HG03520 (cell line): ENCODE measurements around the gene SDHAF3.
A peak's percentile ranks its signal among the peaks of the same experiment; 100 is the strongest.
"Not testable (repeated sequence)": the region's sequence is repeated elsewhere in the genome, so short reads cannot be mapped to it uniquely, and the experiment has no call there.

Experiments used
- ATAC-seq: cut with Tn5 transposase; IDR thresholded peaks from one replicate; pipeline ENCODE4 v1.9.1; 2021; ENCODE audit warnings: mild to moderate bottlenecking, moderate library complexity; ENCODE audit not compliant: unreplicated experiment

The SDHAF3 gene

GRCh38 chr7:97117372-97118188 lies at the start of gene SDHAF3:
TSS of gene SDHAF3 (plus strand) at chr7:97117698. CDS start at chr7:97117724, 26 bp downstream.
- peak; percentile 93 for ATAC-seq

- not testable (repeated sequence) for ATAC-seq
Measured at GRCh38 chr7:97072025-97072424, 45.5 kb upstream of the SDHAF3 start.

GRCh38 chr7:97075928-97076327 lies 41.6 kb upstream of the SDHAF3 start:
- ATAC-seq: no peak

GRCh38 chr7:97078023-97078969 lies 39.2 kb upstream of the SDHAF3 start:
- ATAC-seq: peak; percentile 64

GRCh38 chr7:97079300-97079699 lies 38.2 kb upstream of the SDHAF3 start:
- ATAC-seq: no peak

- no peak for ATAC-seq
Measured at GRCh38 chr7:97081521-97082300, 35.8 kb upstream of the SDHAF3 start.

DNA sequence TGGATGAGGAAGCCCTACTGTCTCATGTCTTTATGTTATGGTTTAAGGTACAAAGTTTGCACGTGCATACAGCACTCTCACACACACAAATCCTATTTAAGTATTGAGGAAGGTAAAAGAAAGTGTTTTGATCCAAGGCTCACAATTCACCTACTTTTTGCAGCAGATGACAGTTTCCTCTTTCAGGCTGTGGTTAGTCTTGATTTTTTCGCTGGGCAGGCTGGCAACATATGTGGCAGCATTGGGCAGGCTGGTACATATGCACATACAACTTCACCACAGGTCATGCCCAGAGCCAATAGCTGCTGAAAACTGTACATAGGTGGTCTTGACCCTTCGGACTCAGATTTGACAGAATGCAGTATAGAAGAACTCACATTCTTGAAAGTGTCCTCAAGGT lies 29.1 kb upstream of the SDHAF3 start:
- no peak for ATAC-seq

DNA sequence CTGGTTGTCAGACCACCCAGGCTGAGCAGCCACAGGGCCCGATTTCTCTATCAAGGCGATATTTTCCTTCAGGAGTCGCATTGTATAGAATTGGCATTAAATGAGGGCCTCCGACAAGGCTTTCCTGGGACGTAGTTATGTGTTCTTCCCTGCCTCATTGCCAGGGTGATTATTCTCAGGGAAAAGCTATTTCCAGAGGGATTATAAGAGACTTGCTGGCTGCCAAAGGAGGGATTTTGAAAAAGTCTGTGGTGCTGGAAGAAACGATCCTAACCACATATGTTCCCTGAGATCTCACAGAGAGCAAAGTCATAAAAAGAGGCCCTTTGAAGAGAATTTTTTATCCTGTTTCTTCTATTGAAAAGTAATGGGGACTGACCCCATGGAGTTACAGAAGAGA lies 27.7 kb upstream of the SDHAF3 start:
- ATAC-seq: no peak

- no peak for ATAC-seq
Measured at GRCh38 chr7:97090761-97091353, 26.6 kb upstream of the SDHAF3 start.

GRCh38 chr7:97094284-97094930 lies 23.1 kb upstream of the SDHAF3 start:
- ATAC-seq: no peak

DNA sequence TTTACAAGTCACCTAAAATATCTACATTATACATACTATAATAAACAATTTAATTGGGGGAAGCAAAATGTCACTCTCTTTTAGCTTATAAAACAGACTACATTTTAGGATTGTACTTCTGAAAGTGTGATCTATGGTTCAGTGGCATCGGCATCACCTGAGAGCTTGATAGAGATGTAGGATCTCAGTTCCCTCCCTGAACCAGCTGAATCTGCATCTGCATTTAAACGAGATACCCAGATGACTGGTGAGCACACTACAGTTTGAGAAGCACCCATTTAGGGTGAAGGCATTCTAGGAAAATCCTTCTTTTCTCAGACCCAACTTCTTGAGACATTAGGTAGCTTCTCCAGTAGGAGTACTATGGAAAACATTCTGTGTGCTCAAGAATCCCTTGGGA lies 21.5 kb upstream of the SDHAF3 start:
- ATAC-seq: no peak

- no peak for ATAC-seq
Measured at GRCh38 chr7:97096661-97097060, 20.8 kb upstream of the SDHAF3 start.

DNA sequence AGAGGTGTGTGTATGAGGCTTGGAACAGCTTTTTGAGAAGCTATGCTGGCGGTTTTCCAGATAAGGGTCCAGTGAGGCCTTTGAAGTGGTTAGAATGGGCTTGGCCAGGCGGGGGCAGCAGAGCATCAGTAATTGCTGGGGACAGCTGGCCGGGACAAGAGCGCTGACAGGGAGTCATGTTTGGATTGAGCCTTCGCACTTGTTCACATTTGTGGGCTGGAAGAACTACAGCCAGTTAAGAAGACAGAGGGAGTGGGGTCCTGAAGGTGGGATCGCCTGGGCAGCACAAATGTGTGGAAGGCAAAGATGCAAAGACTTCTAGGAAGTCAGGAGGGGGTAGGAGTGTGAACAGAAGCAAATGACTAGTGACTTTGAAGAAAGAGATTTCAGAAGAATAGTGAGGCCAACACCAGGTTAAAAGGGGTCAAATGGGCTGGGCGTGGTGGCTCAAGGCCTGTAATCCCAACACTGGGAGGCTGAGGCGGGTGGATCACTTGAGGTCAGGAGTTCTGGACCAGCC lies 12.7 kb upstream of the SDHAF3 start:
- ATAC-seq: peak; percentile 97

DNA sequence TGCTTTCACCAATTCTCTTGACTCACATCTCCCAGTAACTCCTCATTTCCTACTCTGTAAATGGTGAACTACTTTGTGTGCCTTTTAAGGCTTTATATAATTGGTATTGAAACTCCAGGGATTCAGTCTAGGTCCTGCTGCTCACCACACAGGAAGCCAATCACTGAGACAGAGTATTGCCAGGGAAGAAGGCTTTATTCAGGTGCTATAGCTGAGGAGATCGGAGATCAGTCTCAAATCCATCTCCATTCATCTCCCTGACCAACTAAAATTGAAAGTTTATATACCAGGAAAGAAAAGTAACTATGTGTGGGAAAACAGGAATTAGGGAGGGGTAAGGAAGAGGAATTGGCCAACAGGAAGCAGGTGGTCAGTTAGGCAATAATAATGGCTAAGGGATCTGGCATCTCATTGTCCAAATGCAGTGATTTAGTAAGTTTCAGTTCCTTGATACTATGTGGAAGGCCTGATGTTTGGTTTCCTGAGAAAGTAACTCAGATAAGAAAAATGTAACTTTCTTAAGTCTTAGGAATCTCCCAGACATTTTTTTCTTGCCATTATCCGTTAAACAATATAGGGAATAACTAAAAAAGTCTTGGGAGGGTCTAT lies 10.2 kb upstream of the SDHAF3 start:
- ATAC-seq: no peak

GRCh38 chr7:97116308-97116707 lies 1.2 kb upstream of the SDHAF3 start:
- ATAC-seq: no peak

DNA sequence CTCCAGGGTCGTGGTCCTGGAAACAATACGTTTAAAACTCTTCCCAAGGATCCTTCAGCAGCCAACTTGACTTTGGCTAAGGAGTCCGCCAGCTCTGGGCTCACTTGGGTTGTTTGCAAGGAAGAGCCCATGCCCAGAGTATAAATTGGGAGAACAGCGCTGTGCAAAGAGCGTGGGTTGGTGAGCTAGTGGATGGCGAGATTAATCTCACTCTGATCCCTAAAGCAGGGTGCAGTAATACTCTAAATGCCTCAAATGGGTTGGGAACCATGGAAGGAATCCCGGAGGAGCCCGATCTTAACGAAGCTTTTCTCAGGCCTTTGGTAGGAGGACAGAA lies 495 bp upstream of the SDHAF3 start:
- ATAC-seq: no peak

DNA sequence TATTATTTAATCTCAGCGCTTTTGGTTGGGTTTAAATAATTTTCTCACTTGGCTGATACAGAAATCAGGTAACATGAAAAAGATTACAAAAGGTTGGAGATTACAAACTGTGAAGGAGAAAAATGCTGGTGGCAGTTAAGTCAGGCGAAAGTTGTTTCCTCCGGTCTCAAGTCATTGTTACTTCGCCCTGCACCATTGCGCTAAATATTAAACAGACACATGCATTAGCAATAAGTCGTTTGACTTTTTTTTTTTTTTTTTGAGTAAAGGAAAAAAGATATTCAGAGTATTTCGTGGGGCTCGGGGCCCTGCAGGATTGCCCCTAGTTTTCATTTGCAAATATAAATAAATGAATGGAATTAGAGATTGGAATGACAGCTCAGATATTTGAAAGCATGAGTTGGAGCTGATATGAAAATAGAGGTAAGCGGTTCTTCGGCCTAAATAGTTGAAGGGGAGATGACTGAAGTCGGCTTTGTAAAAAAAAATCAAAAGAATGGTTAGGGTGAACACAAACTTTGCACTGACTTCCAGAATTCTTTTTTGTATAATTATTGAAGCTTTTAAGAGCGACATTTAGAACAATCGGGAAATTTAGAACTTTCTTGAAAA lies 914 bp downstream of the SDHAF3 start:
- no peak for ATAC-seq

DNA sequence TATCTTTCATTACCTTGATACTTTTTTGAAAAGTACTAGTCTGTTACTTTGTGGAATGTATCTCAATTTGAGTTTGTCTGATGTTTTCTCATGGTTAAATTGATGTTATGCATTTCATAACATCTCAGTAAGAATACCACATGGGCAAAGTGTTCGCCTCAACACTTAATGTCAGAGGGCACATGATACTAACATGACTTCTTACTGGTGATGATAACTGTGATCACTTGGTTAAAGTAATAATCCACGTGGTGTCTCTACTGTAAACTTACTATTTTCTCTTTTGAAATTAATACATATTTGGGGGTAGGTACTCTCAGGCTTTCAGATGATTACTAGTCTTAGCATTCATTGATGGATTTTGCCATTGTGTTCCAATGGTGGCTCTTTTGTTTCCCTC lies 2.2 kb downstream of the SDHAF3 start:
- ATAC-seq: no peak
